GM19455 (cell line): Measurements from ENCODE around the gene DAB1.

Source experiments
- ATAC-seq: cut with Tn5 transposase; IDR thresholded peaks from one replicate; pipeline ENCODE4 v1.9.1; 2021; ENCODE audit not compliant: unreplicated experiment

DAB1 gene

DNA sequence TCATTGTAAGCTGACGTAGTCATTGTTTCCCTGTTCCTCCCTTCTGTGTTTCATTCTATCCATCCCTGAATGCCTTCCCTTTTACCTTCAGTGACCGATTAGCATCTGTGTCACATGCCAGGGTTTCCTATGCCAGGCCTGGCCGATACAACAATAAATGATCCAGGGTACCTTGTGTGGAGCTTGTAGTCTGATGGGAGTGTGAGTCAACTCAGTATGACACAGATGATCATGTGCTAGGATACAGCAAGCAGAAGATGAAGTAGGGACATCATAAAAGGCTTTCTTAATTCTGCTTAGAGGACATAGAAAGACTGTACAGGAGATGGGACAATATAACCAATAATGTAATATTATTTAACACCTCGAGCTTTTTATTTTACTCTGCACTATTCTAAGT is 294.0 kb downstream of the DAB1 start:
- no peak for ATAC-seq

DNA sequence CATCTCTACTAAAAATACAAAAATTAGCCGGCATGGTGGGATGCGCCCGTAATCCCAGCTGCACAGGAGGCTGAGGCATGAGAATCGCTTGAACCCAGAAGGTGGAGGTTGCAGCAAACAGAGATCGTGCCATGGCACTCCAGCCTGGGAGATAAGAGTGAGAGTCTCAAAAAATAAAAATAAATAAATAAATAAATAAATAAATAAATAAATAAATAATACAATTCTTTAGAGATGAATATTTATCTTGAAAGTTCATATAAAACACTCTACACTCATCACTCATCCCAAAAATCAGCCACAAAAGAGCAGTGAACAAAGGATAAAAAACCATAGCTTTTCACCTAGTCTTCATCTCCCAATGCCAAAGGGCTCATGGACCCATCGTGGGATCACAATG is 295.9 kb downstream of the DAB1 start:
- no peak for ATAC-seq

DNA sequence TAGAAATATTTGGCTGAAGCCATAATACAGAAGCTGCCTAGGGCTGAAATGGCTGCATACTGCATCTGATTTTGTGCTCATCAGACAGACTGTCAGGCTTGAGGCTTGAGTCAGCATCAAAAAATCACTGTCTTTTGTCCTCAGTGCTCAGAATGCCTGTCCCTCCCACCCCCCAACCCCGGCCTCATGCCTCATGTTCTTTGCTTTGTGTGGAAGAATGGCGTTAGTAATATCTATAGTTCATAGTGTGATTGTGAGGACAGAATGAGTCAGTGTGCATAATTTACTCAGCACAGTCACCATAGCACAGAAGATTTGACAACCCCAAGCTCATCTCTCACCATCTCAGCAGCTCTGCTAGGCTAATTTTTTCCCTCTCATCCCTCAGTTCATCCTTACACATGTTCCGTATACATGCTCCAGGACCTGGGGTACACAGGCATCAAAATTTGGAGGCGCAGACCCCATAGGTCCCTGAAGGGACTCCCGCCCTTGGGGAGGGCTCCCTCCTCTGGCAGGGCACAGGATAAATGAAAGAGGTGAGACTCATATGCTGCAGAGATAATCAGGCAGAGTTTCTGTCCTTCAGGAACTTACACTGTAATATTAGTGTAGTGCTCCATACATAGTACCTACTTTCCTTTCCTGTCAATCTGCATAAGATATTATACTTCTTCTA is 299.0 kb downstream of the DAB1 start:
- ATAC-seq: no peak

DNA sequence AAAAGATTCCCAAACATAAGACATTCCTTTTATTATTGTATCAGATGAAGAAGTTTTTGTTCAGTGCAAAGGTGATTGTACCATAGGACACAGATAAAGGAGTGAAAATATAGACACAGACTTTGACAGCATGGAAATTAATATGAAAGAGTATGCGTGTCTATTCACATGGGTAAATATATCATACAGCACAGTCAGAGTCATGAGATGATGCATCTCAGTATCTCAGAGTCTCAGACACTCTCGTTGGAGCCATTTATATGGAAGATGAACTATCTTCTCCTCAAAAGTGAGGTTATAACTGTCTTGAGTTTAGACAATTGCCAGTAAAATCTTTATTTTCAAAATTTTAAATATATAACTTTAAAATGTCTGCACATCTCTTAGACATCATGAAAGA is 299.7 kb downstream of the DAB1 start:
- ATAC-seq: no peak

DNA sequence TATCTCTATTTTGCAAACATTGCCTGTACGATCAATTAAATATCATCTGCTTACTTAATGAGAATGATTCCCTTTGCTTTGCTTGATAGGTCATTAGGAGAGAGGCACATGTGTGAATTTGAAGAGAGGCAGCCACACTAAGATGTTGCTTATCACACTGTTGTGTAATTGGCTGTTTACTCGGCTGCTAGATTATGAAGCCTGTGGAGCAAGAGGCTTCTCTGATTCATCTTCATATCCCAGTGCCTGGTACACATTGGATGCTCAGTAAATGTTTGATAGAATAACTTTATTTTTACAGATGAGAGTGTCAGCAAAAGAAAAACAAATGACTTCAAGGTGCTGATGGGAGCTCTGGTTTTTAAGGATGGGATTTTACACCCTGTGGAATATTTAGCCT is 301.8 kb downstream of the DAB1 start:
- ATAC-seq: no peak

DNA sequence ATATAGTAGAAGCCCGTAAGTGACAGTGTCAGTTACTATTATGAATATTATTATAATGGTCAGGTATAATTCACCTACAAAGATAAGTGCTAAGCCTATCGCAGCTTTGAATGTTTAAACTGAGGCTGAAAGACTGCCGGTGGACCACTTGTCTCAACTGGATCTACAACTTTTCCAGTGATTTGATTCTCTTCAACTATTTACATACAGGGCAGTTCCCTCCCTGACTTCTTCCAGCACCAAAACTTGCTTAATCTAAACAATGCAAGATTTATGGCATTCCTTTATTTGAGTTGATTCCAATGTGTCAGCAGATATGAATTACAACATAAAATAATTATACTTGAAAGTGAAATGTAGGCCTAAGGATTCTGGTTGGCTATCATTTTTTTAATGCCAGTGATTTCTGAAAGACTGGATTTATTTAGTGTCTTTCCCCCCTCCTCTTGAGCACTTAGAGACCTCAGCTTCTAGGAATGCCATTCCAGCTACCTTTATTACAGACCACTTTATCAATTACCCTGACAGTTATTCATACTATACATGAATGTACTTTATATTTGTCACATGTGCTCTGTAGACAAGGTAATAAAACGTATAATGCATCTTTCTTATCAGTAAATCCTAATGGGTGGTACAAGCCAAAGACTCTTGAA is 304.8 kb downstream of the DAB1 start:
- no peak for ATAC-seq

DNA sequence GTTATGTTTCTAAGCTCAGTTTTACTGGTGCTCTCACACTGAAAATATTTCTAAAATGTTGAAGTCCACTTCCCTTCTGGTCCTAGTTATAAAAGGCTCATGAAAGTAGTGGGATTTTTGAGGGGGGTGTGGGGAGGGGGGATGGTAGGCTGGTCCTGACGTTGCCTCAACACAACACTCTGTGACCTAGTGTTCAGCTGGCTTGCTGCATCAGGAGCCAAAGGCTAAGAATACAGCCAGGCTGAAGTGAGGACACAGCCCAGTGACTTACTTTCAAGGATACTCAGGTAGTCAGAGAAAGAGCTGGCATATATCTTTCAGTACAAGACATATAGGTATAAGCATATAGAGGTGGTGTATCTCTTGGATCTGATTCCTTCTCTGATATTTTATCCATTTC is 306.1 kb downstream of the DAB1 start:
- ATAC-seq: no peak

DNA sequence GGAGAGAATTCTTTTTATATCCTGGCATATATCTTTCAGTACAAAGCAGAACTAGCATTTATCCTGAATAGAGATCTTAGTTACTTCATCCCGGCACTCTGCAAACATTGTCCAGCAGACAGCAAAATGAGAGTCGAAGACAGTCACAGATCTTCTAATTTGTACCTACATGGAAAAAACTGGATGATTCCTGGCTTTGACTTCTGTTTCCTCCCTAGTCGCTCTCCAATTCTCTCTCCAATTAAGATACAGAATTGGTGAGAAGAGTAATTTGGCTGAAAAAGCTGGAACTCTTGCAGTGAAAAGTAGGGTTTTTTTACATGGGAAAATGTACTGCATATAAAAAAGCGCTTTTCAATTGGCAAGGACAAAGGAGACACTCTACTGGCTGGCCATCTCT is 307.0 kb downstream of the DAB1 start:
- ATAC-seq: no peak

DNA sequence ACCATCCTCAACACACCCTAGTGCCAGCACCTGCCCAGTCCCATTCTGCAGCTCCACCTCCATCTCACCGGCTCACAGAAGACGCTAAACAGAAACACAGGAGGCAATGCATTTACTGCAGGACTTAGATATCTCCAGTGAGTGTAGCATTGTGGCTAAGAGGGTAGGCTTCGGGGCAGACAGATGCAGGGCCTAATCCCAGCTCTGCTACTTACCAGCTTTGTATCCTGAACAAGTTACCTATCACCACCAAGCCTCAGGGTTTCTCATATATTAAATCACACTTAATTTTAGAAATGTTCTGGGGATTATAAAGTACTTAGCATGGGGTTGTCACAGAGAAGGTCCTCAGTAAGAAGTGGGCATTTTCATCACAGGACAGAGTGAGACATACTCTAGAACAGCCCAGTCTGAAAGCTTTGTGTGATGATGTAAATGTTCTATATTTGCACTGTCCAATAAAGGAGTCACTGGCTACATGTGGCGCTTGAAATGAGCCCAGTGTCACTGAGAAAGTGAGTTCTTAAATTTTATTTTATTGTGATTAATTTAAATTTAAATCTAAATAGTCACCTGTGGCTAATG is 308.7 kb downstream of the DAB1 start:
- ATAC-seq: no peak

DNA sequence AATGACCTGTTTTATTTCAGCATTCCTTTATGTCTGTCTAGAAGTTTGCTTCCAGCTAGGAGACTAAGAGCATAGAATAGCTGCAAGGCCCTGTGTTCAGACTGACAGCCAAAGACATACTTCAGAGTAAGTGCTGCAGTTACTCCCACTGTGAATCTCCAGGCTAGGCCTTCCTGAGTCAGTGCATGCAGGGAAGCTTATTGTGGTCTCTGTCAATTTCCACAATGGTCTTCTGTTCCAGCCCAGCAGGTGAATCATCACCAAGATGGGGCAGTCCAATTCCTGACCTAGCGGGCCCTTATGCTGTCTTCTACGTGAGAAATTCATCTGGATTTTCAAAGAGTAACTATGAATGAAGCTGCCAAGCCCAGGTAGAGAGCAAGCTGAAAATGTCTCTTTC is 311.7 kb downstream of the DAB1 start:
- no peak for ATAC-seq

DNA sequence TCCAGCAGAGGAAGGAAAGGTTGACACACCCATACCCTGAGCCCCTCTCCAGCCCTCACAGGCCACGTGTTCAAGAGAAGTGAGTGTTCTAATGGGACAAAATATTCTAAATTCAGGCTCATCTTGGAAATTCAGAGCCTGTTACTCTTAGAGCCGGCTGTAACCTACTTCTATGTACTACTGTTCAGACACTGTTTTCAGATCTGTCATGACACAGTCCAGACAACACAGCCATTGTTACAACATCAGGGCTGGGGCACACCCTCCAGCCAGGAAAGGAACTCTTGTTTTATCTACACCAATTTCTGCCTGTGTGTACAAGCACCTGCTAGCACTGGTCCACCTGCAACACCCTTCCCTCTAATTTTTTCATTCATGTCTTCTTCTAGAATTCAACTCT is 312.7 kb downstream of the DAB1 start:
- ATAC-seq: no peak

DNA sequence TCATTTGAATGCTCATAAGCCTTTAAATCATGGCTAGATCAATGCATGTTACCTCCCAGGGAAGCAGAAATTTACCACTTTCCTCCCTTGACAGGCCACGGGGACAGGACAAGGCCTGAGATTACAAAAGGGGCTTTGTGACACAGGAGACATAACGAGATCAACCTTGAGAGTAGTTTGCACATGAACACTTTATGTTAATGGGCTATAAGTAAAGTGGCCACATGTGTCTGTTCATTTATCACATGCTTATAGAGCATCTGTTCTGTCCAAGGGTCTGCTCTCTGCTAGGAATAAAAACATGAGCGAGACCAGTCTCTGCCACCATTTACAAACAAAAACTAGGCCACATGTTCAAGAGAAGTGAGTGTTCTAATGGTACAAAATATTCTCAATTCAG is 314.0 kb downstream of the DAB1 start:
- no peak for ATAC-seq

DNA sequence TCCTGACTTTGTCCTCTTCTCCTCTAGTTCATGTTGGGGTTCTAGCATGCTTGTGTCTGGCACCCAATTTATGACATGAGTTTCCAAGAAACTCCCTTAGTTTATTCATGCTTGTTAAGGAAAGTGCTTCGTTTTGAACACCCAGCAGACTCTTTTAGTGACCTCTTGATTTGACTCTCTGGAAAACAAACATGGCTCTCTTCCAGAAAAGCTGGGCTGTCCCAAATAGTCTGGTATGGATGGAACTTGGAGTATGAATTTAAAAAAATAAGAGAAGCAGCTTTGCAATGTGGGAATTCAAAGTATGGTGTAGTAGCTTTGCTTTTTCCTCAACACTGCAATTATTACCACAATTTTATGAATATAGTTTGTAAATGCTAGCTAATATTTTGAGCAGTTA is 314.6 kb downstream of the DAB1 start:
- no peak for ATAC-seq

DNA sequence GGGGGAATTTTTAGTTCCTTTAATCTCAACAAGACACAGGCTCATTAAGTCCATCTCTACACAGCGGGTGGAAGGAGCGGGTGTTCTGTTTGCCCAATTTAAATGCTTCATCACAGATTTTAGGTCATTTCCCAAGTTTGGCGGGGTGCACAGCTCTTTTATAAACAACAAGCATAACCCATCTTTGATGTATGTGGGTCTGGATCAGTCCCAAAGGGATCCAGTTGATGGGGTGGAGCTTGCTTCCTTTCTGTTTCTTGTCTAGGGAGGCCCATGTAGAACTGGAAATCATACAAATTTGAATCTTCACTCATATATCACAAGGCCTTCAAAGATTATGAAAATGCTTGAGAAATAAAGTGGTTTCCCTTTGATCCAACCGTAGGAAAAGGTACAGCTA is 317.6 kb downstream of the DAB1 start:
- ATAC-seq: no peak

DNA sequence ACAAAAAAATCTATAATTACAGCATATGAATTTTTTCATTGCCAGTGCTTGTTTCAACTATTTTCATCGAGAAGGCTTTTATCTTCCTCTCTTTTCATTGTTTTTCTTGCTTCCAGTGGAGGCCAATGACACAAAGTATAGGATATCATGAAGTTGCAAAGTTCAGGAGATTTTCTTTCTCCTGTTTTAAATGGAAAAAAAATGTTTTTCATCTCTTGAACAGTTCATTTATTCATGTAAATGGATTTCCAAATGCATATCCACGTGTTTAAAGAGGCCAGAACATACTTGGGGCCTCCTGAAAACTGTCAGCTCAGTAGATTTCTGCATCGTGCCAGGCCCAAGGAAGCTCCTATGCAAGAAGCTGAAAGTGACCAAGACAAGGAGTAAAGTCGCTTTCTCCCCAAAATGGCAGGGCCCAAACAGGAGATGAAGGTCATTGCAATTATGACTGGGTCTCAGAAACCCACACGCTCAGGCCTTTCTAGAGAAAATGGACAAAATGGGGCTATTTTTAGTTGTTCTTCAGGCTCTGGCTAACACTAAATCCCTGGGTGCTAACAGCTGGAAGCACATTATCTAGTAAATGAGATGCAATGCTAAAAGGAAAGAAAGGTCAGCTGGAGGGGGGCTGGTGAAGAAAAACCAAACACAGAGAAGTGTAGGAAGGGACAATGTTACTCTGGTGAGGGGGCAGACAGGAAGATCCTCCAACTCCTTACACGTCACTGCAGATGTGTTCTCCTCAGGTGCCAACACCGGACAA is 321.1 kb downstream of the DAB1 start:
- ATAC-seq: no peak

DNA sequence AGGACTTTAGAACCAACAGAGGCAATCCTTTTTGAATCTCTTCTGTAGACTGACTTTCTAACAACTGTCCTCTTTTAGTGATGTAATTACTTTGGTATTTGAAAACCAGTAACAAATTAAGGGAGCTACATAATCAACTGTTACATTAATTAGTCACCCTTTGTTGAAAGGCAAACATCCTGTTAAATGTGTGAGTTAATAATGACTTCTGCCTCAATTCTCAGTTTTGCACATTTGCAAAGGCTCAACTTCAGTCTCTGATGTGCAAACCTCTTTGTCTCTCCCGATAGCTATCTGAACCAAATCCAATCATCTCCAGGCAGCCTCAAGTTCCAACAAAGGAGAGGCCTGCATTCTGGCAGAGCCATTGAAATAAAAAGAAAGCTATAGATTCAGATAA is 322.7 kb downstream of the DAB1 start:
- no peak for ATAC-seq

DNA sequence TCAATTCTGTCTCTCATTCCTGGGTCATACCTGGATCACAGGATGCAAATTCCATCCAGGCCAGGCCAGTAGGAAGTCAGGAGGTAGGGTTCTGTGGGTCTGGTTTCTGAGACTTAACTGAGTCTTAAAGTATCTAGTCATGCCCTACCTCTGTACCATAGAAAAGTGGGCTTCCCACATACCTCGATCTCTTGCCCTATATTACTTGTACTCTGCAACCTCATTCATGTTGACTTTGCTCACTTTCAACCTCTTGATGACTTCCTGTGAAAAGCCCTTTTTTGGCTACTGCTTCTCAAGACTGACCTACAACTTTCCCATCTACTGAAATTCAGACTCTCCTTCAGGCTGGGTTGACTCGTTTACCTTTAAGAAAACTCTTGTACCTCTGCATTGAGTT is 329.1 kb downstream of the DAB1 start:
- no peak for ATAC-seq

DNA sequence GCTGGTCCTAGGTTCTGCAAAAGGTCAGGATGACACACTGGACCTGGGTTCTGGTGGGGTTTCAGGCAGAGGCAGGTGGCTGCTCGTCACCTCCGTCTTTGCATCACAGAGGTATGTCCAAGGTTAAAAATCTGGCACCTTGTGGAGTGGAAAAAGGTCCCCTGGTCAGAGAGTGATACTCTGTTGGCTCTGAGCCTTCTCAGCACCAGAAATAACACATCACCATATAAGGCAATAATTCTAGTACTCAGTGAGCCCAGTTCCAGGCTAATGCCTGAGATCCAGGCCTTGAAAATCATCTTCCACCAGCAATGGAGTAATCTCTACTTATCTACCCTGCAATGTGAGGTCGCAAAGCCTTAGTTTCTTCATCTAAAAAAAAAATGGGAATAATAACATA is 330.7 kb downstream of the DAB1 start:
- no peak for ATAC-seq

DNA sequence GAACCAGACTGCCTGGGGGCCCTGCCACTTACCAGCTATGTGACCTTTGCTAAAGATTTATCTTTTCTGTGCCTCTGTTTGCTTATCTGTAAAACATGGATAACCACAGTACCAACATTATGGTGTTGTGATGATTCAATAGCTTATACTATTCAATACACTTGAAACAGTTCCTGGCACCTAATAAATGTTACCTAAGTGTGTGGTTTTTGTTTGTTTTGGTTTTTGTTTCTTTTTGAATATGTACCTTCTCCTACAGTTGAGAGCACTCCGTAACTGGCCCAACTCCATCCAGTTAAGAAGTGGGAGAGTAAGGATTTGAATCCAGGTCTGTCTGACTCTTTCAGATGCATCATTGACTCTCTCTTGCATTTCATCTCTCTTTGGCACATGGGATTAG is 332.2 kb downstream of the DAB1 start:
- ATAC-seq: no peak

DNA sequence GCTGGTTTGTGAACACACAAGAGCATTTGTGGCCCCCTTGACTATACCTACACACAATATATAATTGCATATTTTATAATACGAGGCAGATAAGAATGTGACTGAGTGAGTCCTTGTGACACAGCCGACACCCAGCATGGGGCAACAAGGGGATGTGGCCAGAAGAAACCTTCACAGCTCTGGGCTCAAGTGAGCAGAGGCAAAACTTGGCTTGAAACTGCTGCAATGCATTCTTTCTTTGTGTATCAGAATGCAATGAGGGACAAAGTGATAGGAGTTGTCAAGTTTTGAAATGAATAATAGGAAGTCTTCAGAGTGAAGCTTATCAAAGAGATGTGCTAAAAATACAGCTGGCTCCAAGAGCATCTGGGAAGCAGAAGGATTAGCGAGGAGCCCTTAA is 334.0 kb downstream of the DAB1 start:
- no peak for ATAC-seq

DNA sequence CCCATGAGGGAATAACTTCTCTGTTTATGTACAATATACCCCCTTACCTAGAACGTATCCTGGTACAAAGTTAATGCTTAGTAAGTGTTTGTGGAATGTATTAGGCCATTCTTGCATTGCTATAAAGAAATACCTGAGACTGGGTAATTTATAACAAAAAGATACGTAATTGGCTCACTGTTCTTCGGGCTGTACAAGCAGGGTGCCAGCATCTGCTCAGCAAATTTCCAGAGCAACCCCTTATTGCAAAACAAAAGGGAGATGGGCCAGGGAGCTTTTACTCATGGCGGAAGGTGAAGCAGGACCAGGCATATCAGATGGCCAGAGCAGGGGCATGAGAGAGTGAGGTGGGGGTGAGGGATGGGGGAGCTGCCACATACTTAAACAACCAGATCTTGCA is 334.6 kb downstream of the DAB1 start:
- ATAC-seq: no peak

DNA sequence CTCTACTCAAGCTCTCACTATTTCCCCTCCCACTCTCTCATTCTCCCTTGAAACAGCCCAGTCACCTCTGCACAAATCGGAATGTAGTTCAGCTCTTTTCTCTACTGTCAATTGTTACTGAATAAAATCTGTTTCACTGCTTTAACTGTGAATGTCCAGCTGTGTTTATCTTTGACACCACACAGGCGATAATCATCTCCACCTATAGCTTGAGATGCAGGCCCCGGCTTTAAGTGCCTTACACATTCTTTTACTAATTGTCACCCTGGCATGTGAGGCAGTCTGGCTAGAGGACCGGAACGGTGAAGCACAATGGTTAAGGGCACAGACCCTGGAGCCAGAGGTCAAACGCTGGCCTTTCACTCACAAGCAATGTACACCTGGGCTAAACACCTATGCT is 335.2 kb downstream of the DAB1 start:
- no peak for ATAC-seq
